H1 (cell line): ENCODE measurements around the gene GRID2. TPM values are rescaled to one million over a fixed set of nuclear protein-coding genes. Genes with fewer than 3 reads are reported as not detected.

Source experiments
- ASH2L ChIP-seq: fragments of 200-600, 300-600 bp; sonication (generic); IDR thresholded peaks from one replicate; pipeline ENCODE4 v1.7.1; 2017; ENCODE audit warnings: low read length
- CHD7 ChIP-seq: fragments of 300-600 bp; sonication (generic); IDR thresholded peaks from 2 replicates; pipeline ENCODE4 v1.7.1; 2012; ENCODE audit warnings: low read length, moderate library complexity, mild to moderate bottlenecking, inconsistent platforms; ENCODE audit not compliant: insufficient replicate concordance
- CTCF ChIP-seq, 3 experiments: IDR thresholded peaks; 1 replicate in 2 of 3; 2 replicates in 1 of 3; pipeline versions ENCODE4 v1.5.1 to v1.6.1; 2011; ENCODE audit warnings: low read length in 3 of 3, mild to moderate bottlenecking in 3 of 3, inconsistent platforms in 2 of 3, low read depth in 1 of 3, moderate library complexity in 1 of 3; ENCODE audit not compliant: insufficient read depth in 1 of 3; ENCODE audit errors: control extremely low read depth in 1 of 3
- RAD21 ChIP-seq, 2 experiments: IDR thresholded peaks in 1 of 2; conservative IDR thresholded peaks in 1 of 2; 2 replicates each; pipeline ENCODE4 v1.6.1; 2011; ENCODE audit warnings: low read depth in 2 of 2, low read length in 2 of 2, improper control_type of control experiment in 1 of 2, inconsistent platforms in 1 of 2, mild to moderate bottlenecking in 1 of 2, moderate library complexity in 1 of 2
- polyA plus RNA-seq, 7 experiments: library from polyadenylated mRNA; depleted of rRNA in 3 of 7; stranded (reverse) in 5 of 7; unstranded in 2 of 7; fragments of >200 nt in 5 of 7; fragments of 200-250 nt in 2 of 7; gene quantifications; 1 replicate in 5 of 7; 2 replicates in 1 of 7; 4 replicates in 1 of 7; pipeline versions ENCODE4 v1.2.1 to v1.2.3, GENCODE V29; 2011 to 2013; ENCODE audit warnings: missing spikeins in 2 of 7, mixed read lengths in 2 of 7
- total RNA-seq: library from RNA; stranded (reverse); fragmentation: NEBNext Ultra II Directional; extraction: Animal tissue kit (Norgen Biotek cat#: 25700); gene quantifications from 2 replicates; pipeline ENCODE4 v1.2.1, GENCODE V29; 2021

GRID2 gene
- total and polyA plus RNA-seq, 2 of the 8 experiments (the other 6 are each of a cell fraction or from before 2014, with no cell fraction given): 31.1 to 81.9 TPM

GRCh38 chr4:93337196-93337595 is 1033.4 kb downstream of the GRID2 start (continued):
- TF ChIP-seq CHD7 (no peak), CTCF (IDR thresholded peaks at IDR 0.05; ENCODE audit: control extremely low read depth in 1 of 3, insufficient read depth in 1 of 3, low read depth in 1 of 3, low read length in 3 of 3) (peak in 2 of 3 experiments; percentile 4 to 14; a peak in 2 of 4 replicates), RAD21 (IDR thresholded peaks at IDR 0.05 in 1 of 2, conservative IDR thresholded peaks at IDR 0.05 in 1 of 2; ENCODE audit: low read depth in 2 of 2, low read length in 2 of 2) (0 out of 4 replicates have a peak, but pooled peaks of 1 of the 2 experiments have one; percentile 15), ASH2L (no peak)
